CD4-positive, alpha-beta T cell (primary cell): ENCODE measurements around the gene VTCN1. TPM values are rescaled to one million over a fixed set of nuclear protein-coding genes. Genes with fewer than 3 reads are reported as not detected.

ENCODE experiments used
- ATAC-seq: fragments of 200-7000 bp; cut with Tn5 transposase; one replicate; pipeline ENCODE4 v1.10.0; 2022; ENCODE audit warnings: mild to moderate bottlenecking; ENCODE audit not compliant: poor library complexity
- CTCF ChIA-PET: fragments of 350-600 bp; sonication (Branson Sonifier 250); formaldehyde crosslinking; loops from one replicate; lab custom pipeline; 2021; ENCODE audit warnings: antibody characterized with exemption, inconsistent platforms; lab: Charles Lee
- POLR2A ChIA-PET: fragments of 350-600 bp; sonication (Branson Sonifier 250); formaldehyde crosslinking; loops from one replicate; lab custom pipeline; 2021; ENCODE audit warnings: antibody characterized with exemption, inconsistent platforms; lab: Charles Lee
- DNase-seq, 14 experiments: peaks; one replicate each; pipeline ENCODE4 v3.0.0-alpha.2; 2013 to 2020; ENCODE audit warnings: mixed read lengths in 2 of 14
- H3K27ac ChIP-seq, 2 donors: one replicate each; pipeline versions ENCODE4 v1.5.1 to v1.7.0; 2013; ENCODE audit warnings: low read length in 2 of 2, low read depth in 1 of 2, mild to moderate bottlenecking in 1 of 2
- H3K27me3 ChIP-seq, 2 experiments: 1 replicate in 1 of 2; 2 replicates in 1 of 2; pipeline versions ENCODE4 v1.6.1 to v1.7.0; 2013; ENCODE audit warnings: low read length in 2 of 2, control low read depth in 1 of 2, mild to moderate bottlenecking in 1 of 2, moderate library complexity in 1 of 2; ENCODE audit not compliant: insufficient read depth in 2 of 2, control insufficient read depth in 1 of 2
- H3K36me3 ChIP-seq: one replicate; pipeline ENCODE4 v1.6.1; 2013; ENCODE audit warnings: low read length, control low read depth; ENCODE audit not compliant: insufficient read depth
- H3K4me1 ChIP-seq: one replicate; pipeline ENCODE4 v1.6.1; 2013; ENCODE audit warnings: low read length, control low read depth; ENCODE audit not compliant: insufficient read depth
- H3K4me3 ChIP-seq: one replicate; pipeline ENCODE4 v1.5.1; 2013; ENCODE audit warnings: mild to moderate bottlenecking, low read length, moderate library complexity
- H3K9me3 ChIP-seq, 2 experiments: 1 replicate in 1 of 2; 2 replicates in 1 of 2; pipeline versions ENCODE4 v1.6.1 to v1.7.0; 2013; ENCODE audit warnings: low read length in 2 of 2, mild to moderate bottlenecking in 2 of 2, control low read depth in 1 of 2, moderate library complexity in 1 of 2; ENCODE audit not compliant: control insufficient read depth in 1 of 2, insufficient read depth in 1 of 2
- H3K27ac Mint-ChIP-seq: one replicate; pipeline ENCODE4 v1.8.0; 2020; ENCODE audit warnings: mixed read lengths
- H3K27me3 Mint-ChIP-seq: one replicate; pipeline ENCODE4 v1.8.0; 2021; ENCODE audit warnings: mixed read lengths
- H3K36me3 Mint-ChIP-seq: one replicate; pipeline ENCODE4 v1.8.0; 2021; ENCODE audit warnings: low read depth, mixed read lengths
- H3K4me1 Mint-ChIP-seq: one replicate; pipeline ENCODE4 v1.8.0; 2021; ENCODE audit warnings: low read depth, mixed read lengths
- H3K4me3 Mint-ChIP-seq: one replicate; pipeline ENCODE4 v1.8.0; 2020; ENCODE audit warnings: mild to moderate bottlenecking, mixed read lengths
- H3K9me3 Mint-ChIP-seq: one replicate; pipeline ENCODE4 v1.8.0; 2020; ENCODE audit warnings: mixed read lengths
- intact Hi-C, 2 experiments: fragments of 100-400 bp; cut with DNase I in 1 of 2; cut with micrococcal nuclease in 1 of 2; formaldehyde crosslinking; loops; one replicate each; pipeline versions ENCODE4 v1.15.1 to v1.9.0; 2023 to 2025; cut with DNase I, micrococcal nuclease
- total RNA-seq, 174 experiments: library from RNA in 2 of 174; stranded (reverse) in 2 of 174; gene quantifications; one replicate each; pipeline ENCODE4 v1.2.3 and lab custom pipeline; 2021 to 2026
- TF ChIP-seq, protein P1 (sequence below): fragments of 200-600 bp; IDR thresholded peaks from one replicate; pipeline ENCODE4 v1.8.0; 2022; ENCODE audit warnings: antibody characterized with exemption, mild to moderate bottlenecking

The VTCN1 gene
- total RNA-seq, 2 experiments from 2014 or later, result not detected

DNA sequence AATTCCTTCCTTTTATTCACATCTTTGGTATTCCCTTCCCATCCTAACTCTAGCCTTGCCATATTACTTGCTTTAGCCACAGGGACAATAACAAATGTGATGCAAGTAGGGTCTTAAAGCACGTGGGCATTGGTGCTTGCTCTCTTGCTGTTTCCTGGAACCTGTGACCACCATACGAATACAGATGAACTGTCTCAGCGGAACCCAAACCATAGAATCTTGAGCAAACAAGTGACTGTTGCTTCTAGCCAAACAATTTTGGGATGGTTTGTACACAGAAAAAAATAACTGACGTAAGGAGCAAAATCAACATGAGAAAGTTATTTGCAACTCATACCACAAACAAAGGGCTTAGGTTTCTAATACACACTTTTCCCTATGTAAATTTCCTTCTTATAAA, 15.2 kb upstream of the VTCN1 start:
- Histone ChIP-seq H3K36me3 (no peaks in the 10 kb centered on the region), H3K27me3 (no peaks in the 10 kb centered on the region), H3K4me1 (no peaks in the 10 kb centered on the region), H3K9me3 (no peaks in the 10 kb centered on the region), H3K4me3 (no peak overlapping the region), H3K27ac (no peak overlapping the region)
- H3K9me3 Mint-ChIP-seq, result no peaks in the 10 kb centered on the region
- intact Hi-C loops, result no loop called here
- ChIA-PET POLR2A (no interaction called here), CTCF (no interaction called here)
- no peak overlapping the region for H3K4me3 Mint-ChIP-seq
- no peaks in the 10 kb centered on the region for H3K27me3 Mint-ChIP-seq
- DNase-seq (no peak), ATAC-seq (no peak)
- no peaks in the 10 kb centered on the region for H3K36me3 Mint-ChIP-seq
- no peaks in the 10 kb centered on the region for H3K4me1 Mint-ChIP-seq
- TF ChIP-seq, protein P1, sequence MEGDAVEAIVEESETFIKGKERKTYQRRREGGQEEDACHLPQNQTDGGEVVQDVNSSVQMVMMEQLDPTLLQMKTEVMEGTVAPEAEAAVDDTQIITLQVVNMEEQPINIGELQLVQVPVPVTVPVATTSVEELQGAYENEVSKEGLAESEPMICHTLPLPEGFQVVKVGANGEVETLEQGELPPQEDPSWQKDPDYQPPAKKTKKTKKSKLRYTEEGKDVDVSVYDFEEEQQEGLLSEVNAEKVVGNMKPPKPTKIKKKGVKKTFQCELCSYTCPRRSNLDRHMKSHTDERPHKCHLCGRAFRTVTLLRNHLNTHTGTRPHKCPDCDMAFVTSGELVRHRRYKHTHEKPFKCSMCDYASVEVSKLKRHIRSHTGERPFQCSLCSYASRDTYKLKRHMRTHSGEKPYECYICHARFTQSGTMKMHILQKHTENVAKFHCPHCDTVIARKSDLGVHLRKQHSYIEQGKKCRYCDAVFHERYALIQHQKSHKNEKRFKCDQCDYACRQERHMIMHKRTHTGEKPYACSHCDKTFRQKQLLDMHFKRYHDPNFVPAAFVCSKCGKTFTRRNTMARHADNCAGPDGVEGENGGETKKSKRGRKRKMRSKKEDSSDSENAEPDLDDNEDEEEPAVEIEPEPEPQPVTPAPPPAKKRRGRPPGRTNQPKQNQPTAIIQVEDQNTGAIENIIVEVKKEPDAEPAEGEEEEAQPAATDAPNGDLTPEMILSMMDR, result no peak
- H3K27ac Mint-ChIP-seq, result no peak overlapping the region

DNA sequence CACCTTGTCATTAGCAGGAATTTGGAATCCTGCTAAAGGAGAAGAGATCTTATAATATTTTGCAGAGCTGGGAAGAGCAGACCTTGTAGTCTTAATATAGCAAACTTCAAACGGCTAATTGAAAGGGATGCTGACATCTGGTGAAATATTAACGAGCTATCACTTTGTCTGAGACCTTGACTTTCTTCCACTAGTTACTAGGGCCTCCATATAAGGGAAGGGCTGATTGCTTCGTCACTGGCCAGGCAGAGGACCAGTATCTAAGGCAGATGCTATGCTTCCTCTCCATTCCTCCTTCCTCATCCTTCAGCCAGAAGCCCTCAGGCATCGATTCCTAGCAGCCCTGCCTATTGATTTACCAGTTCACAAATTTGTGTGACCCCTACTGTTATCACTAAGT, 6.0 kb upstream of the VTCN1 start:
- ChIA-PET POLR2A (no interaction called here), CTCF (no interaction called here)
- Histone ChIP-seq H3K9me3 (peaks cover 0 to 6% of the 10 kb centered on the region in 2 experiments), H3K4me1 (no peaks in the 10 kb centered on the region), H3K4me3 (no peak overlapping the region), H3K36me3 (no peaks in the 10 kb centered on the region), H3K27me3 (no peaks in the 10 kb centered on the region), H3K27ac (no peak overlapping the region)
- no peak for ATAC-seq
- peaks cover 7% of the 10 kb centered on the region for H3K27me3 Mint-ChIP-seq
- intact Hi-C loops, result no loop called here
- H3K4me3 Mint-ChIP-seq, result no peak overlapping the region
- H3K27ac Mint-ChIP-seq, result no peak overlapping the region
- no peaks in the 10 kb centered on the region for H3K36me3 Mint-ChIP-seq
- no peaks in the 10 kb centered on the region for H3K4me1 Mint-ChIP-seq
- TF ChIP-seq, protein P1, result no peak
- no peak for DNase-seq
- peaks cover 3% of the 10 kb centered on the region for H3K9me3 Mint-ChIP-seq

GRCh38 chr1:117215733-117216462, 5.2 kb upstream of the VTCN1 start:
- Mint-ChIP-seq H3K4me1 (no peaks in the 10 kb centered on the region), H3K27ac (no peak overlapping the region), H3K27me3 (peaks cover 7% of the 10 kb centered on the region), H3K9me3 (peaks cover 3% of the 10 kb centered on the region), H3K4me3 (no peak overlapping the region), H3K36me3 (no peaks in the 10 kb centered on the region)
- Histone ChIP-seq H3K4me3 (no peak overlapping the region), H3K4me1 (no peaks in the 10 kb centered on the region), H3K27ac (no peak overlapping the region), H3K36me3 (no peaks in the 10 kb centered on the region), H3K27me3 (peaks cover 0 to under 1% of the 10 kb centered on the region in 2 experiments), H3K9me3 (peaks cover 0 to 6% of the 10 kb centered on the region in 2 experiments)
- ChIA-PET POLR2A (no interaction called here), CTCF (no interaction called here)
- DNase-seq (no peak), ATAC-seq (no peak)
- TF ChIP-seq, protein P1, result no peak
- intact Hi-C loops, result no loop called here
